ENCODE data around the gene PTBP1. TPM values are rescaled to one million over a fixed set of nuclear protein-coding genes. Genes with fewer than 3 reads are reported as not detected.

PTBP1 gene
- total RNA-seq, 1 donor from 2014 or later = 123 TPM

DNA sequence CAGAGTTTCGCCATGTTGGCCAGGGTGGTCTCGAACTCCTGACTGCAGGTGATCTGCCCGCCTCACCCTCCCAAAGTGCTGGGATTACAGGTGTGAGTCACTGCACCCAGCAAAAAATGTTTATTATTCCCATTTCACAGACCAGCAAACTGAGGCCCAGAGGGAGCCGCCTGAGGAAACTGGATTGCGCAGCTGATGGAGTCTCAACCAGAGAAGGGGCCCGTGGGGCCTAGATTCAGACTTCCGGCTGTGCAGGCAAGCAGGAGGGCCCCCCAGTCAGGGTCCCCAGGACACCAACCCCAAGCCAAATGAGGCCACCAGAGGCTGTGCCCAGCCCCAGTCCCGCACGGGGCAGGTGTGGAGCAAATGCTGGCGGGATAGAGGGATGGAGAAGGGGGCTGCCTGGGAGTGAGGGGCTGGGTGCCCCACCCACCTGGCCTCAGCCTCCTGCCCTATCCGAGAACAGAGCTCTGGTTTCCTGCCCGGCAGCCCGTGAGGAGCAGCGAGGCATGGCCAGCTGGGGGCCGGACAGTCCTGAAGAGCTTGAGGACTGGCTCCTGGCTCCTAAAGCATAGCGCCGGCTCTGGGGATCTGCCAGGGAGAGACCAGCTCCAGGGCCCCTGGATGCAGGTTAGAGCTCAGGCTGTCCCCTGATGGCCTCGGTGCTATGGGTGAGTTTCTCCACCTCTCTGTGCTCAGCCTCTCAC lies 24.4 kb upstream of the PTBP1 start:
- DNase-seq = no peak

DNA sequence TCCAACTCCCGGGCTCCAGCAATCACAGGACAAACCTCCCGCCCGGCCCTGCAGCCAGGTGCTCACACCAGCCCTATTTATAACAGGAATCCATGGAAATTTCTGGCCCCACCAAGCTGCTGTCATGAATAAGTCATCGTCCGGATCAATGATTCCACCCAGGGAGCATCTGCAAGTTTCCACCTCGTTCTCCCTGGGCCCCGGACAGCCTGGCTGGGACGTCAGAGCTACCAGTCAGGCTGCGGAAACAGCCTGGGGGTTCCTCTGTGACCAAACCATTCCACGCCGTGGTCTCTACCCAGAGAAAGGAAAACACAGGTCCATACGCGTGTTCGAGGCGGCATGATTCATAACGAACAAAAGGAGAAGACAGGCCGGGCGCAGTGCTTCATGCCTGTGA lies 20.7 kb upstream of the PTBP1 start:
- no peak for DNase-seq

- peak; percentile 75 for DNase-seq
Measured at GRCh38 chr19:778910-779653, 18.2 kb upstream of the PTBP1 start.

DNA sequence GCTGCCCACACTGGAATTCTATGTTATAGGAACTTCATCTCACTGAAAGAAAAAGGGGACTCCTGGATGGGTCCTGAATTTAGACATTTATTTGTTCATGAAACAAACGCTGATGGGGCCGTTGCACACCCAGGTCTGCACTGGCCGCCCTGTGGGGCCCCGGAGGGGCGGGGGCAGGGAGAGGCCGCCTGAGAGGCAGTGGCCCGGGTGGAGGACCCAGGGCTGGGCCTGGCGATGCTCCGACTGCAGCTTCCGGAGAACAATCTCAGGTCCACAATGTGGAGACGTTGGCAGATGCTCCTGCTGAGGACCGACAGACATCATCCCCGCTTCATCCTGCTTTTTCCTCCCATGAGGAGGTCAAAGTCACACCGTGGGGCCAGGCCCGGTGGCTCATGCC lies 16.3 kb upstream of the PTBP1 start:
- no peak for DNase-seq

GRCh38 chr19:781800-782184 lies 15.5 kb upstream of the PTBP1 start:
- no peak for DNase-seq

- DNase-seq = peak; percentile 75
Measured at GRCh38 chr19:782185-782877, 14.9 kb upstream of the PTBP1 start.

DNA sequence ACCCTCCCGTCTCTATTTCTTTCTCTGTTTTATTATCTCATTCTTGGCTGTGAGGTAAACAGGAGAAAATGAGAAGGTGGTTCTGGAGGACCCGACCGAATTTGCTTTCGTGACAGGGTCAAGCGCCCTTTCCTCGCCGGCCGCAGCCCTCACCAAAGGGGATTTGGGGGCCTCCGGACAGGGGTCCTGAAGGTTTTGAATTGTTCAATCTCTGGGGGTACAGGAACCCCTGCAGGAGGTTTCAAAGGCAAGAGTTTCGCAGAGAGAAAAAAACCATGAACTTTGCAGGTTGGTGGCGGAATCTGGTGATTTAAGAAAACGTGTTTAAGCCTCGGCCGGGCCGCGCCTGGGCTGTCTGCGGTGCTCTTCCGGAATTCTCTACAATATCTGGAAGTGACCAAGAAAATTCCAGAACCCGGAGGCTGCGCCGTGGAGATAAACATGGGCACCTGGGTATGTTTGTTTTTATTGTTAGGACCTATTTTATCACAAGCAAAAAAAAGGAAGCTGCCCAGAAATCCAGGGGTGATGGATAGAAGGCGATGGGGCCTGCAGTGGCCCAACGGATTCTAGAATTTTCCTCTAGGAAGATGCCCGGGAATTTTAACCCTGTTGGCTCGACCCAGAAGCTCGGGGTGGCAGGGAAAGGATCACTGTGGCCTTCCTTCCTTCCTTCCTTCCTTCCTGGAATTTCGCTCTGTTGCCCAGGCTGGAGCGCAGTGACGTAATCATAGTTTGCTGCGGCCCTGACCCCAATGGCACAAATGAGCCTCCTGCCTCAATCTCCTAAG lies 14.2 kb upstream of the PTBP1 start:
- DNase-seq = peak; percentile 91

GRCh38 chr19:784541-784940 lies 12.7 kb upstream of the PTBP1 start:
- no peak for DNase-seq

DNA sequence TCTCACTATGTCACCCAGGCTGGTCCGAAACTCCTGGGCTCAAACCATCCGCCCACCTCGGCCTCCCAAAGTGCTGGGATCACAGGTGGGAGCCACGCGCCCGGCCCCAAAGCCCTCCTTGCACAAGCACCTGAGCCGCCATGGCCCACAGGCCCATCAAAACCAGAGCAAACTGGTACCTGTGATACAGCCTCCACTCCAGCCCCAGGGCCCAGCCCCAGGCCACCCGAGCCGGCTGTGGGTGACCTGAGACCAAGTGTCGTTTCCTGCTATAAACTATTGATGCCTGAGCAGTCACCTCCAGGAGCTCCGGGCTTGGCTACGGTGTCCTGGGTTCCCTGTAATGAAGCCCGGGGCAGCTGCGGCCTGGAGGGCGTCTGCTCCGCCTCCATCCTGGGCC lies 9.7 kb upstream of the PTBP1 start:
- no peak for DNase-seq

- DNase-seq = no peak
Measured at GRCh38 chr19:788686-788982, 8.6 kb upstream of the PTBP1 start.

DNA sequence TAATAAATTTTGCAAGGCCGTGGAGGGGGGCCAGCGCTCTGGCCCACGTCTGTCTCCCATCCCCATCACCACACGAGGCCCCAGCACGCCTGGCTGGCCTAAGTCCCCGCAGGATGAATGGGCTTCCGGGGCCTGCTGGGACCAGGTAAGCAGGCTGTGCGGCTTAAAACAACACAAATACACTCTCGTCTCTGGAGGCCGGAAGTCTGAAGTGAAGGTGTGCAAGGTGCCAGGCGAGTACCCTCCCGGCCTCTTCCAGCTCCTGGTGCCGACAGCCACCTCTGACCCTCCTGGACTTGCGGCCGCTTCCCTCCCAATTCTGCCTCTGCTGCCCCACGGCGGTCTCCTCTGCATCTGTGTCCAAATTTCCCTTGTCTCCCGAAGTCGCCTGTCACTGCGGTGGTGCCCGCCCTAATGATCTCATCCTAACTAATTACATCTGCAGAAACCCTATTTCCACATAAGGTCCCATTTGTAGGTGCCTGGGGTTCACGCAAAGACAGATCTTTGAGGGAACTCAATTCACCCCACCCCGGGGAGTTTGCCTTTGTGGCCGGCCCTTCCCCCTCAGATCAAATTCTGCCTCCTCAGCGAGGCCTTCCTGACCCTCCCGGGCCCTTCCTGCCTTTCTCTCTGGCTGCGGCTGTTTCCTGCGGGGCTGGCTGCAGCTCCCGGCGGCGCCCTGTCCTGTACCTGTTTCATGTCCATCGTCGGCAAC lies 8.1 kb upstream of the PTBP1 start:
- peak; percentile 84 for DNase-seq

GRCh38 chr19:789701-790060 lies 7.6 kb upstream of the PTBP1 start:
- no peak for DNase-seq

DNA sequence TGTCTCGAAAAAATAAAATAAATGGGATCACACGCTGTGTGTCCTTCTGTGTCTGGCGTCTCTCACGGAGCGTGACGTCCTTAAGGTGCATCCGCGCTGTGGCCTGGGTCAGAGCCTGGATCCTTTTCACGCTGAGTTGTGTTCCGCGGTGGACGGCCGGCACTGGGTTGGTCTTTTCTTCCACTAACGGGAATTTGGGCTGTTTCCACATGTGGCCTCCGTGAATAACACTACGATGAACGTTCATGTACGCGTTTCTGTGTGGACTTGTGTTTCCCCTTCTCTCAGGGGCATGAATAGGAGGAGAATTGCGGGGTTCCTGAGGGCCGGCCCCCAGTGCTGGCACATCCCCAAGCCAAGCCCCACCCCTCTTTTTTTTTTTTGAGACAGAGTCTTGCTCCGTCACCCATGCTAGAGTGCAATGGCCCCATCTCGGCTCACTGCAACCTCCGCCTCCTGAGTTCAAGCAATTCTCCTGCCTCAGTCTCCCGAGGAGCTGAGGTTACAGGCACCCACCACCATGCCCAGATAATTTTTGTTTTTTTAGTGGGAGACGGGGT lies 6.2 kb upstream of the PTBP1 start:
- DNase-seq = no peak

GRCh38 chr19:791567-792305 lies 5.5 kb upstream of the PTBP1 start:
- no peak for DNase-seq

- DNase-seq = peak; percentile 45
Measured at GRCh38 chr19:792306-792885, 4.9 kb upstream of the PTBP1 start.

GRCh38 chr19:793806-794205 lies 3.4 kb upstream of the PTBP1 start:
- no peak for DNase-seq

DNA sequence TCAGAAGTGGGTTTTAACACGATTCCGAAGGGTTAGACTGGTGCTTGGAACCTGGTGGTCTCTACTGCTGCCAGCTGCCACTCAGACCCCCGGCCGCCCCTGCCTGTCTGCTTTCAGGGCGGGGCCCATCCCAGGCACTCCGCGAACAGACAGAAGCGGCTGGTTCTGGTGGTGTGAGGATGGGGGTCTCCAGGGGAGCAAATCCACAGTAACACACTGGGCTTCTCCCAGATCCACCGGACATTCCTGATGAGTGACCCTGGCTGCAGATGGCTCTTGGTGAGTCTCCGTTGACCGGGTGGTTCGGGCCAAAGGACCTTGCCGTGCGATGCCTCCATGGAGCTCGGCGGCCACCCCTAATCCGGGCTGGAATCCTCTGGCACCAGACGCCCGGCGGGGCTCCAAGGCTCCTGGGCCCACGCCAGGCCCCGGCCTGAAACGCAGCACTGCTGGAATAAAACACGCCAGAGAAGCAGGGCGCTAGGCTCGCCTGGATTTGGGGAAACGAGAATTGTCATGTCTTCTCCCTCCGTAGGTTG lies 2.1 kb upstream of the PTBP1 start:
- DNase-seq = no peak

DNA sequence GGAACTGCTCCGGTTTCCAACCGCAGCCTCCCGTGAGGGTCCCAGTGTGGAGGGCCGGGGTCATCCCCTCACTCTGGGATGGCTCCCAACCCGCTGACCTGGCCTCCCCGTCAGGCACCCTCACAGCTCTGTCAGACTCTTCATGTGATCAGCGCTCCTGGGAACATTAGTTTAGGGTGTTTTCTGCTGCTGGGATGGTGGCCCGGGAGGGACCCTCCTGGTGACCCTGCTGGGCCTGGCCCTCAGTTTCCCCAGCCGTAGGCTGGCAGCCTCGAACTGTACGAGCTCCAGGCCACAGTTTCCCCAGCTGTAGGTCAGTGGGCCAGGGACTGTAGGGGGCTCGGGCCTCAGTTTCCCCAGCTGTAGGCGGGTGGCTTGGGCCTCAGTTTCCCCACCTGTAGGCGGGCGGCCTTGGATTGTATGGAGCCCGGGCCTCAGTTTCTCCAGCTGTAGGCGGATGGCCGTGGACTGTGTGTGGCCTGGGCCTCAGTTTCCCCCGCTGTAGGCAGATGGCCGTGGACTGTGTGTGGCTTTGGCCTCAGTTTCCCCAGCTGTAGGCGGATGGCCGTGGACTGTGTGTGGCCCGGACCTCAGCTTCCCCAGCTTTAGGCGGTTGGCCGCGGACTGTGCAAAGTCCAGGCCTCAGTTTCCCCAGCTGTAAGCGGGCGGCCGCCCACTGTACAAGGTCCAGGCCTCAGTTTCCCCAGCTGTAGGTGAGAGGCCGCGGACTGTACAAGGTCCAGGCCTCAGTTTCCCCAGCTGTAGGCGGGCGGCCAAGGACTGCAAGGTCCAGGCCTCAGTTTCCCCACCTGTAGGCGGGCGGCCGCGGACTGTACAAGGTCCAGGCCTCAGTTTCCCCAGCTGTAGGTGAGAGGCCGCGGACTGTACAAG lies 1.3 kb upstream of the PTBP1 start:
- DNase-seq = no peak

DNA sequence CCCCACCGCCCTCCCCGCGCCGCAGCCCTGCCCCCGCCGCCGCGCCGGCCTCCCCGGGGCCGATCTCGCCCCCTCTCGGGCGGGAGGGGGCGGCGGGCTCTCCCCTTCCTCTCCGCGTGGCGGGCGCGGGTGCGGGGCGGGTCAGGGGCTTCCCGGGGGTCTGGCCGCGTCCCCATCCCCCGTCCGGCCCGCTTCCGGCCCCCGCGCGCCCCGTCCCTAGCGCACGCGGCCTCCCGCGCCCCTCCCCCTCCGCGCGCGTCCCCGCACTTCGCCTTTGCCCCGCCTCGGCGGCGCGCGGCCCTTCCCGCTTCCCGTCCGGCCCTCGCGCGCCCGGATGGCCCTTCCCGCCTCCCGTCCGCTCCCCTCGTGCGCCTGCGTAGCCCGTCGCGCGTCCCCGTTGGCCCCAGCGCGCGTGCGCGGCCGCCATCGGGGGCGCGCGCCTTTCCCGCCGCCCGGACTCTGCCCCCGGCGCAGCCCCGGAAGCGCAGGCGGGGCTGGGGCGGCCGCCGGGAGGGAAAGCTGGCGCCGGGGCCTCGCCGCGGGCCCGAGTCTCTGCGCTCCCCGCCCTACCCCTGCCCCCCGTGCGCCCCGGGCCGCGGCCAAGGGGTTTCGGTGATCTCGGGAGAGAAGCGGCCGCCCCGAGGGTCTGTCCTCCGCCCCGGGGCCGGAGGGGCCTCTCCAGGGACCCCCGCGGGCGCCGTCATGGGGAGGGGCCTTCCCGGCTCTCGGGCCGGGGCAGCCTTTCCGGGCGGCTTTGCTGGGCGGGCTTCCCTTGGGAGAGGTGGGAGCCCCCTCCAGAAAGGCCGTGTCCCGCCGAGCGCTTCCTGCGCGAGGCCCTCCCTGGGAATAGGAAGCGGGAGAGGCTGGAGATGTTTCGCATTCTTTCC lies 519 bp downstream of the PTBP1 start:
- peak; percentile 94 for DNase-seq
